Caco-2 (cell line): ENCODE measurements around the gene MBOAT2. TPM values are rescaled to one million over a fixed set of nuclear protein-coding genes. Genes with fewer than 3 reads are reported as not detected.

Experiments used
- BruUV-seq: library from RNA; stranded (reverse); fragments of 400-500 nt; replicated peaks from 2 replicates; lab custom pipeline; 2021; lab: Mats Ljungman, UMichigan
- CTCF ChIA-PET: fragments of 300-600 bp; sonication (Branson Sonifier 250); formaldehyde crosslinking; loops from one replicate; lab custom pipeline; 2022; ENCODE audit warnings: antibody characterized with exemption; lab: Charles Lee
- POLR2A ChIA-PET: fragments of 300-600 bp; sonication (Branson Sonifier 250); formaldehyde crosslinking; loops from one replicate; lab custom pipeline; 2022; ENCODE audit warnings: antibody characterized with exemption; lab: Charles Lee
- DNase-seq, 2 experiments: peaks; one replicate each; pipeline versions ENCODE4 v3.0.0 to v3.0.0-alpha.2; 2020 to 2022
- H3K27me3 ChIP-seq: replicated peaks from 2 replicates; pipeline ENCODE4 v1.6.0; 2011; ENCODE audit warnings: low read length; ENCODE audit not compliant: control insufficient read depth, insufficient read depth
- H3K36me3 ChIP-seq: 2 replicates; pipeline ENCODE4 v1.5.1; 2011; ENCODE audit warnings: low read length; ENCODE audit not compliant: control insufficient read depth, insufficient read depth
- H3K4me1 ChIP-seq: fragments of 250-450 bp; sonication (Bioruptor Pico); 2 replicates; pipeline ENCODE4 v1.5.1; 2020; ENCODE audit warnings: mild to moderate bottlenecking
- H3K4me3 ChIP-seq: 2 replicates; pipeline ENCODE4 v1.5.1; 2011; ENCODE audit warnings: low read depth, mild to moderate bottlenecking, control low read depth, low read length
- H3K9me3 ChIP-seq: fragments of 250-450 bp; sonication (Bioruptor Pico); 2 replicates; pipeline ENCODE4 v1.5.1; 2020; ENCODE audit warnings: mild to moderate bottlenecking, moderate library complexity
- H3K27ac Mint-ChIP-seq: one replicate; pipeline ENCODE4 v1.8.0; 2022; ENCODE audit warnings: mixed read lengths; ENCODE audit not compliant: unreplicated experiment
- H3K27me3 Mint-ChIP-seq: one replicate; pipeline ENCODE4 v1.8.0; 2022; ENCODE audit warnings: mixed read lengths; ENCODE audit not compliant: insufficient read depth, unreplicated experiment
- H3K36me3 Mint-ChIP-seq: one replicate; pipeline ENCODE4 v1.8.0; 2022; ENCODE audit warnings: mild to moderate bottlenecking, mixed read lengths; ENCODE audit not compliant: insufficient read depth, unreplicated experiment
- H3K4me1 Mint-ChIP-seq: one replicate; pipeline ENCODE4 v1.8.0; 2022; ENCODE audit warnings: low read depth, mixed read lengths; ENCODE audit not compliant: unreplicated experiment
- H3K4me3 Mint-ChIP-seq: one replicate; pipeline ENCODE4 v1.8.0; 2022; ENCODE audit warnings: mild to moderate bottlenecking, moderate library complexity, mixed read lengths; ENCODE audit not compliant: unreplicated experiment
- H3K9me3 Mint-ChIP-seq: one replicate; pipeline ENCODE4 v1.8.0; 2022; ENCODE audit warnings: mixed read lengths; ENCODE audit not compliant: unreplicated experiment
- CTCF ChIP-seq, 2 experiments: fragments of 200-600 bp in 1 of 2; IDR thresholded peaks; 1 replicate in 1 of 2; 2 replicates in 1 of 2; pipeline versions ENCODE4 v1.5.1 to v1.8.0; 2011 to 2022; ENCODE audit warnings: antibody characterized with exemption in 1 of 2, control low read depth in 1 of 2, inconsistent platforms in 1 of 2, low read depth in 1 of 2, low read length in 1 of 2, mild to moderate bottlenecking in 1 of 2, moderate library complexity in 1 of 2; ENCODE audit not compliant: insufficient read depth in 1 of 2, severe bottlenecking in 1 of 2, unreplicated experiment in 1 of 2
- intact Hi-C: fragments of 100-400 bp; cut with micrococcal nuclease; formaldehyde crosslinking; loops from one replicate; pipeline ENCODE4 v1.10.0; 2022; ENCODE audit not compliant: unreplicated experiment
- total RNA-seq: library from RNA; stranded (reverse); gene quantifications from 2 replicates; pipeline ENCODE4 v1.2.3, GENCODE V29; 2022

The MBOAT2 gene
- total RNA-seq, 1 experiment from 2014 or later: 12.6 TPM

- H3K36me3 ChIP-seq: no peaks in the 10 kb centered on the region
- ChIA-PET POLR2A (no interaction called here), CTCF (no interaction called here)
- H3K9me3 Mint-ChIP-seq: no peaks in the 10 kb centered on the region
- BruUV-seq: no TSS peak
- H3K4me3 Mint-ChIP-seq: no peak overlapping the region
- H3K27ac Mint-ChIP-seq: no peak overlapping the region
- H3K27me3 ChIP-seq: no peaks in the 10 kb centered on the region
- DNase-seq: peak in 1 of 2 experiments; percentile 49
- no peaks in the 10 kb centered on the region for H3K4me1 Mint-ChIP-seq
- no peak for TF ChIP-seq CTCF (IDR thresholded peaks at IDR 0.05; ENCODE audit: insufficient read depth in 1 of 2, low read depth in 1 of 2, low read length in 1 of 2, severe bottlenecking in 1 of 2, unreplicated experiment in 1 of 2)
- intact Hi-C loops: no loop called here
- H3K36me3 Mint-ChIP-seq: peaks cover 6% of the 10 kb centered on the region
- peaks cover 13% of the 10 kb centered on the region for H3K4me1 ChIP-seq
- H3K27me3 Mint-ChIP-seq: no peaks in the 10 kb centered on the region
- no peaks in the 10 kb centered on the region; the same call in 1 of the 2 replicates for H3K9me3 ChIP-seq
- no peak overlapping the region for H3K4me3 ChIP-seq
These were observed 155.0 kb downstream of the MBOAT2 start for GRCh38 chr2:8848328-8849100.

GRCh38 chr2:8847400-8847799 is 156.1 kb downstream of the MBOAT2 start:
- no peaks in the 10 kb centered on the region for H3K4me1 Mint-ChIP-seq

GRCh38 chr2:8841932-8842331 is 161.6 kb downstream of the MBOAT2 start:
- peaks cover 9% of the 10 kb centered on the region for H3K4me1 Mint-ChIP-seq
- no peaks in the 10 kb centered on the region for H3K27me3 ChIP-seq
- TF ChIP-seq CTCF (IDR thresholded peaks at IDR 0.05; ENCODE audit: insufficient read depth in 1 of 2, low read depth in 1 of 2, low read length in 1 of 2, severe bottlenecking in 1 of 2, unreplicated experiment in 1 of 2): no peak
- H3K9me3 Mint-ChIP-seq: peaks cover 10% of the 10 kb centered on the region
- peaks cover 7% of the 10 kb centered on the region for H3K36me3 Mint-ChIP-seq
- H3K4me3 ChIP-seq: no peak overlapping the region
- no peak overlapping the region for H3K4me3 Mint-ChIP-seq
- no peaks in the 10 kb centered on the region for H3K36me3 ChIP-seq
- DNase-seq: no peak
- POLR2A ChIA-PET: no interaction called here
- H3K9me3 ChIP-seq: no peaks in the 10 kb centered on the region; the same call in 1 of the 2 replicates
- no TSS peak for BruUV-seq
- peaks cover 11% of the 10 kb centered on the region; the same call in 1 of the 2 replicates for H3K4me1 ChIP-seq
- CTCF ChIA-PET: interaction anchor here (0.5 kb wide), 1 partner anchor 34 kb away, joined by 6 read pairs; no protein-coding TSS in a partner anchor
- H3K27me3 Mint-ChIP-seq: no peaks in the 10 kb centered on the region
- intact Hi-C loops: no loop called here
- H3K27ac Mint-ChIP-seq: no peak overlapping the region

More at GRCh38 chr2:8847400-8847799, 156.1 kb downstream of the MBOAT2 start:
- Mint-ChIP-seq H3K36me3 (peaks cover 6% of the 10 kb centered on the region), H3K4me3 (no peak overlapping the region), H3K9me3 (no peaks in the 10 kb centered on the region), H3K27me3 (no peaks in the 10 kb centered on the region), H3K27ac (no peak overlapping the region)
- H3K36me3 ChIP-seq: no peaks in the 10 kb centered on the region
- TF ChIP-seq CTCF (IDR thresholded peaks at IDR 0.05; ENCODE audit: insufficient read depth in 1 of 2, low read depth in 1 of 2, low read length in 1 of 2, severe bottlenecking in 1 of 2, unreplicated experiment in 1 of 2): no peak
- POLR2A ChIA-PET: no interaction called here
- CTCF ChIA-PET: no interaction called here
- H3K9me3 ChIP-seq: no peaks in the 10 kb centered on the region; the same call in 1 of the 2 replicates
- no peak for DNase-seq
- intact Hi-C loops: no loop called here
- H3K4me3 ChIP-seq: no peak overlapping the region
- no TSS peak for BruUV-seq
- H3K4me1 ChIP-seq: peaks cover 13% of the 10 kb centered on the region
- no peaks in the 10 kb centered on the region for H3K27me3 ChIP-seq
